D721Med (cell line): ENCODE measurements around the gene CBLN1.

ENCODE experiments used
- DNase-seq: peaks from one replicate; pipeline ENCODE4 v3.0.0; 2011; ENCODE audit warnings: low spot score; ENCODE audit not compliant: insufficient read length
- FAIRE-seq: peaks from 2 replicates; lab custom pipeline; 2011; peaks lifted over from hg19 to GRCh38; lab: Jason Lieb, UNC
- CTCF ChIP-seq: IDR thresholded peaks from 2 replicates; pipeline ENCODE4 v1.5.1; 2012; ENCODE audit warnings: mild to moderate bottlenecking, control low read depth; ENCODE audit not compliant: insufficient read depth; ENCODE audit errors: missing control alignments

CBLN1 gene

GRCh38 chr16:49311823-49312222 lies 30.2 kb upstream of the CBLN1 start:
- no peak for FAIRE-seq
- no peak for TF ChIP-seq CTCF
- DNase-seq = no peak

GRCh38 chr16:49307176-49307575 lies 25.5 kb upstream of the CBLN1 start:
- TF ChIP-seq CTCF = no peak
- DNase-seq (no peak), FAIRE-seq (no peak)

GRCh38 chr16:49305406-49305805 lies 23.8 kb upstream of the CBLN1 start:
- no peak for TF ChIP-seq CTCF
- DNase-seq (no peak), FAIRE-seq (no peak)

- TF ChIP-seq CTCF = no peak
- DNase-seq = no peak
- FAIRE-seq = no peak
Measured at GRCh38 chr16:49292413-49292812, 10.8 kb upstream of the CBLN1 start.

GRCh38 chr16:49287572-49287971 lies 5.9 kb upstream of the CBLN1 start:
- DNase-seq = no peak
- TF ChIP-seq CTCF = no peak
- FAIRE-seq = no peak

- TF ChIP-seq CTCF = no peak
- DNase-seq = no peak
- FAIRE-seq = no peak
Measured at GRCh38 chr16:49284962-49285361, 3.3 kb upstream of the CBLN1 start.

GRCh38 chr16:49283376-49284049 lies 1.9 kb upstream of the CBLN1 start:
- FAIRE-seq (no peak), DNase-seq (no peak)
- no peak for TF ChIP-seq CTCF
